NCI-H510A treated with DMSO at 0.1 percent for 48 hours (cell line): ENCODE data around the gene ALG2.

Experiments used
- DNase-seq: peaks from one replicate; lab custom pipeline; 2025; lab: John Stamatoyannopoulos, UW

Gene ALG2

DNA sequence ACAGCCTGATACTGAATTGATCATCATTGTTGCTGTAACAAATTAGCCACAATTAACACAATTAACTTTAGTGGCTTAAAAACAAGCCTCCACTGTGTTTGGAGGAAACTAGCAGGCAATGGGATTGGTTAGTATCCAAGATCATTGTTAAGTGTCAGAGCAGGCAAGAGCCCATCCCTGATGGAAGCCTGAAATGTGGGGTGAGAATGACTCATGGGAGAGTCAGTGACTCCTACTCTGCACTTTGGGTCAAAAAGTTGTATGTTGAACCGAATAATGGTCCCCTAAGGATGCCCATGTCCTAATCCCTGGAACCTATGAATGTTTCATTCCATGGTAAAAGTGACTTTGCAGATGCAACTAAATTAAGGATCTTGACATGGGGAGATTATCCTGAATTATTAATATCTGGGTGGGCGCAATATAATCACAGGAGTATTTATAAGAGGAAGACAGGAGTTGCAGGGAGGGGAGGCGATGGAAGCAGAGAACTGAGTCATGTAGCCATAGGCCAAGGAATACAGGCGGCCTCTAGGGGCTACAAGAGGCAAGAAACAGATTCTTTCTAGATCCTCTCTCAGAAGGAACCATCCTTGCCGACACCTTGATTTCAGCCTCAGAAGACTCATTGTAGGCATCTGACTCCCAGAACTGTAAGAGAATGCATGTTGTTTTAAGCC, 28.8 kb downstream of the ALG2 start:
- DNase-seq: no peak

DNA sequence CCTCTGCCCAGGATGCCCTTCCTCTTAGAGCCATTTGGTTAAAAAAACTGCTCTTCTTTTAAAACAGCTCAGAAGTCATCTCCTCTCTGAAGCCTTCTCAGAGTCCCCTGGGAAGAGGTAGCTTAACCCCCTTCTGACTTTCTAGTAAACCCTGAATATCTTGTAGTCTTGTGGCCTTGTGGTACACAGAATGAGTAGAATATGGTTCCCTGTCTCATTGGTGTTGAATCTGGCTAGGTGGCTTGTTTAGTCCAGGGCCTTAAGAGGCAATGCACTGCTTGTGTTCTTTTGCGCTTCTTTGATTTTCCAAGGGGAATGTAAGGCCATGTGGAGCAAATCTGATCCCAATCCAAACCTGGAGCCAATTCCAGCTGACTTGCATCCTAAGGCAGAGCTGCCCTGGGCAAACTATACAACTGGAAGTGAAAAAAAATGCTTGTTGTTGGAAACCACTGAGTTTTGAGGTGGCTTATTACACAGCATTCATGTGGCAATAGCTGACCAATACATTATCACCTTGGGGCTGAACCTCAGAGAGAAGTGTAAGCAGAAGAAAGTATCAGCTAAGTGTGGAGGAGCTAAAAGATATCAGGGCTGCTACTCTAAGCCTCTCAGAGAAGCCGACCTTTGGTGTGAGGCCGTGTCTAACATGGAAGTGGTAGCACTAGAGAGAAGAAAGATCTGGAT, 31.0 kb downstream of the ALG2 start:
- no peak for DNase-seq

DNA sequence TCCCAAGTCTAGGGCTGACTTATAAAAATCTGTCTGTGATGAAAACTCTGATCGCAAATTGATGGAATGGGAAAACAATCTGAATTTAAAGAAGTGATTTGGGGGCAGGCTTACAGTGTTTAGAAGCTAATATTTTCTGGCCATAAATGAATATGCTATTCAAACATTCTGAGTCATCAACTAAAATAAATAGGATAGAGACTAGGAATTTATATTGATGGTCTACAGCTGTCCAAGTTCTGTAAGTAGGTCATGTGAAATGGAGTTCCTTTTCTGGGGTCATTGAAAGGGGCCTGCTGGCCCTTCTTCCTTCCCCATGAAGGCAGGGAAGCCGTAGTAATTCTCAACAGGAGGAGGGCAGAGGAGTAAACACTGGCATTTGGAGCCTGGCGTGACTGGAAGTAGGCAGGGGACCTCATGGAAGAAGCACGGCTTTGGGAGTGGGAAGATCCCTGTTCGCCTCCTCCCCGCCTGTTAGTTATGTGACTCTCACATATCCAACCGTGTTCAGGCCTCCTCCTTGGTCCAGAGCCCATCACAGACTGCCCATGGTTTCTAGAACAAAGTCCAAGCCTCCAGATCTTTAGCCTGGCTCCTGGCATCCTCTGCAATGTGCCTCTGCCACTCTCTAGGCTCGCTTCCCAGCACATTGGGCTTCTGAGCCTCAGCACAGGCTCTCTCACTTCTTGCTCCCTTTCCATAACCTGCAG, 31.7 kb downstream of the ALG2 start:
- no peak for DNase-seq

DNA sequence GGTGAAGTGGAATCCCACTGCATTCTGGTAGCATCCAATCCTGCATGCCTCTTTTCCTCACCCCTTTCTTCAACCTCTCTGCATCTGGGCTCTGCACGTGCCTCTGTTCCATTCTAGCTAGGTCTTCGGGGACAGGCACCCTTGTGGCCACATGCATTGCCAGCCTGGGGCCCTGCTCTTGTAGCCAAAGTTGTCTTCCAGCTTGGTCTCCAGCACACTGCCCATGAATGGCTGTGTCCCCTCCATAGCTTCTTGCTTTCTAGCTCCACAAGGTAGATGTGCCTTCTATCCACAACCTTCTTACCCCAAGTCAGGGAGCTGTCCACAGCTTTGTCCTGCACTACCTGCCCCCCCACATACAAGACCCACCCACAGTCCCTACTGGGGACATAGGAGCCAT, 32.6 kb downstream of the ALG2 start:
- DNase-seq: no peak

DNA sequence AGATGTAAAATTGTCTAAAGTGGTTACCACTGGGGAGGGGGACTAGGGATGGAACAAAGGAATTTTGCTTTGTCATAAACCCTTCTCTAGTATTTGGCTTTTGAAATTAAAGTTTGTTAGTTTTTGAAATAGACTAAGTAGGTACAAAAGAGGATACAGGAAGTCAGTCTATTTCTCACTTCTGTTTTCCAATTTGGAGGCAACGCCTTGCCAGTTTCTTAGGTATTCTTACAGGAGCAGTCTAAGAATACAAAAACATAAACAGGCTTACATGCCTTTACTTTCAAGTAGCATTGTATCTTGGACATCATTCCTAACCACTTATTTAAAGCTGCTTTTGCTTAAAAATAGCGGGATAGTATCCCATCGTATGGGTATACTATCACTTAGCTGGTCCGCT, 34.4 kb downstream of the ALG2 start:
- DNase-seq: no peak

DNA sequence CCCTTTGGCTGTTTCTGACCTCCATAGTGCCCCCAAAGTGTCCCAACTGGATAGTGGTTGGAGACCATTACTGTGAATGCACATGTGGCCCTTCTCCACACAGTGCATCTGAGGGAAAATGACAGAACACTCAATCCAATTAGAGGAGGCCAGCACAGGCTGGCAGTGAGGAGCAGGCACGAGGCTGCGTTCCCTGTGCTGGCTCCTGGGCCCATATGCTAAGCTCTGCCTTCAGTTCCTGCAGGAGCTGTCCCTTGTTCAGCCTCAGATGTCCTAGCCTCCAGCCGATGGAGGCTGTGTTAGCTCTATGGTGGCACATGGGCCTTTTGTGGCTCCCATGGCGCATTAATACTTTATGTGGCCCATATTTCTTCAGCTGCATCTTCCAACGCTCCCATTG, 35.8 kb downstream of the ALG2 start:
- no peak for DNase-seq

DNA sequence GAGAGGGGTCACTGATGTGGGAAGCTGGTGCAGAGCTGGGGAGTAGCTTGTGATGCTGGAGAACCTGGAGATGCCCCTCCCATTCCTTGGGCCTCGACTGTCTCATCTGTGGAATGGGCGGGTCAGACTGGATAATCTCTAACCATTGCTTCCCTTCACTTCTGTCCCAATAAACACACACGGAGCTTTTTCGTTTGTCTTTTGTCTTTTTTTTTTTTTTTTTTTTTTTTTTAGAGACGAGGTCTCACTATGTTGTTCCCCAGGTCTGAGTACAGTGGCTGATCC, 36.5 kb downstream of the ALG2 start:
- DNase-seq: no peak

DNA sequence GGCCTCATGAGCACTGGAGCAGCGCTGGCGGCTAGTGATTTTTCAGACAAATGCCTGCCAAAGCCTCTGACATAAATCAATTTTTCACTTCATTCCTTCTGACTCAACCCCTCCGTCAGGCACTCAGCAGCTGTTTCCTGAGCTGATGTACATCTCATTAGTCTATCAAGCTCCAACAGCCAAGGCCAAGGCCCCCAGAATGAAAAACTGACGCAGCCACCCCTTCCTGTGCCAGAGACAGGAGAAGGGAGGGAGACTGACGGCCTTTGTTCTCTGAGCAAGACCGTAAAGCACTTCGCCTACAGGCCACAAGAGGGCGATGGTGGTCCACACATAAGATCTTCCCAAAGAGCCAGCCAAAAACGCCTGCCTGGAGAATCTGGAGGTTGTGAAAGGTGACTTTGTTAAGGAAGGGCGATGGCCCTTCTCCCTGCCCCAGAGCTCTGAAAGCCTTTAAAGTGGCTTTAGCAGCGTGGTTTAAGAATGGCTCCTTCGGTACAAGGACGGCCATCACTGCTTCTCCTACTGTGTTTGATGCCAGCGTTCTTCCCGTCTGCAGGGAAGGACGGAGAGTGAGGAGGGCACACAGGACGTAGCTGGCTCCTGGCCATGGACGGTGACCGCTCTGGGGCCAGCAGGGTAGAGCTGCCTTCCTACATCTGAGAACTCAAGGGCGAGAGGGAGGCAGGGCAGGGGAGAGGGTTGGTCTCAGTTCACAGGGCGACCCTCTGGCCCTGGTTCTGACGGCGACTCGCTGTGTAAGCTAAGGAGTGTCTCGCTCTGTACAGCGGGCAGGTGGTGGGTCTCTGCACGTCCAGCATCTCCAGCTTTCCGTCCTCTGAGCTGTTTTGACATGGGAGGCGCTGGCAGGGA, 37.0 kb downstream of the ALG2 start:
- peak; percentile 68 for DNase-seq

DNA sequence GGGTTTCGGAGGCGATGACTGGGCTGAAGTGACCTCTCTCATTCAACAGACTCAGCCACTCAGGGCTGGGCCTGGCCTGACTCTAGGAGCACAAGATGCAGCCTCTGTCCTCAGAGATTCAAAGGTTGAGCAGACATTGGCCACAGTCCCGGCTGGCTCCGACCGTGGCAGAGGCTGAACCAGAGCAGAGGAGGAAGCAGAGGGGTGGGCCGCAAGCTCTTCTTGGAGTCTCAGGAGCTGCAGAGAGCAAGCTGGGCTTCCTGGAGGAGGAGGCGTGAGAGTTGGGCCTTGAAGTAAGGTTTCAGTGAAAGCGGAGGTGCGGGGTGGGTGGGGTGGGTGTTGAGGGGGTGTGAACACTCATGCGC, 37.6 kb downstream of the ALG2 start:
- no peak for DNase-seq

DNA sequence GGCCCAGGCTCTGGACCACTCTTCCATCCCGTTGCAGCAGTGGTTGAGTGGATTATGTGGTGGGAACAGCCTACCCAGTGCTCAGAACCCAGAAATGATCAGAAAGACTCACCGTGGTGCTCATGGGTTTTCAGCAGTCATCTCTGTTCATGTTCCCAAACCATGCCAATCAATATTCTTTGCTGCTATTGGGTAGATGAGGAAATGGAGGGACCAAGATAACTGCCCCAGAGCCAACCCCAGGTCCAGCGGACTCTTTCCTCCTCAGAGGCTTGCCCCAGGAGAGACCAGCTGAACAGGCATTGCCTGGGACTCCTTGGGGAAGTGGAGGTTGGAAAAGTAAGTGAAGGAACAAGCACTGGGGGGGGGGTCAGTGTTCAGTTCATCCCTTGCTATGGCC, 38.1 kb downstream of the ALG2 start:
- no peak for DNase-seq

DNA sequence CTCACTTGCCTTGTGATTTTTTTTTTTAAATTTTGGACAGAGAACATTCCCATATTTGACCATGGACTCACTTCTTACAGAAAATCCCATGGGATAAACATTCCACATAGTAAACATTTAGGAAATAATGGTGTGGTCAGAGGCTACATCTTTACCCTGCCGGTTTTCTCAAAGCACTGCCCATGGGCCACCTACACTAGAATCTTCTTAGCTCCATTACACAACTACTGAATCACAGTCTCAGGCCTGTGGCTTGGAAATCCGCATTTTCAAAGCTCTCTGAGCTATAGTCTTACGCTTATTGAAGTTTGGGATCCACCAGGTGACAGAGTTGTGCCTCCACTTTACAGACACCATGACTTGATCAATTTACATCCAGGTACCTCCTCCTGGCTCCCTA, 39.4 kb downstream of the ALG2 start:
- DNase-seq: no peak

DNA sequence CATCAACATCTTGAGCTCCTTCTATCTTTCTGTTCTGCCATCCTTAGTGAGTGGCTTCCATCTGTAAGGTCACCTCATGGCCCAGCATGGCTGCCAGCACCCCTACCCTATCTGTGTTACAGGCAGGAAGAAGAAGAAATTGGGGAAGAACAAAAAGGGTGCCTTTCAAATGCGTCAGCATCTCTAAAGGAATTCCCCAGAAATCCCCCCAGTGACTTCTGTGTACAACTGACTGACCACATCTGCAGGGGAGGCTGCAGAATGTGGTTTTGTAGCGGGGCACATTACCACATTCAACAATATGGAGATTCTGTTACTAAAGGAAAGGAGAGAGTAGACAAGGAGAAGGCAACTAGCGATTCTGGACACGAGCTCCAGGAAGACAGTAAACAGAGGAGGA, 40.1 kb downstream of the ALG2 start:
- DNase-seq: no peak

DNA sequence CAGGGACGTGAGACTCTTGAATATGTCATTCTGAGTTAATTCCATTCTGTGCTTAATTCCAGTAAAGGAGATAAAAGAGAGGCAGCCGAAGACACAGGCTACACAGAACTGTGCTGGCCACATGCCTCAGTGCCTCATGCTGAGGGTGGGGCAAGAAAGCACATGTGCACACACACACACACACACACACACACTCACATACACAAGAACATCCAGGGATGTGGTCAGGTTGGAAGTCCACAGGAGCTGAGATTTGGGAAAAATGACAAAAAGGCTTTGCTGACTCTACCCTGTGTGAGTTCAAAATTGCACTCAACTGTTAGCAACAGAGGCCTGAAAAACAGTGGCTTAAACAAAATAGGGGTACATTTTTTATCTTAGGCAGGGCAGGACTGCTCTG, 40.5 kb downstream of the ALG2 start:
- no peak for DNase-seq

DNA sequence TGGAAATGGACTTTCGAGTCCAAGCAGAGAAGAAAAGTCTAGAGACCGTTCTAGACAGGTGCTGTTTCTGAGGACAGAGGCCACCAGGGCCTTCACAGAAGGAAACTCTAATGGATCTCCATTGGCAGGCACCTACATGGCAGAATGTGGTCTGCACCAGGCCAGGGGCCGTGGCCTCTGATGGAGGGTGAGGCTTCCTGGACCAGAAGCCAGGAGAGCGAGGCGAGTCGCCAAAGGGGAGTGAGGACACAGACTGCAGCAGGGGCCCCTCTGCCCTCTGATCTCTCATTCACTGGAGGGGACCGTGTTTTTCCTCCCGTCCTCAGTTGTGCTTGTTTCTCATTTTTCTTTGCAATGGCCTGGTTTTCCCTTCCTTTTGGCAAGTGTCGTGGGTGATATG, 41.1 kb downstream of the ALG2 start:
- no peak for DNase-seq

DNA sequence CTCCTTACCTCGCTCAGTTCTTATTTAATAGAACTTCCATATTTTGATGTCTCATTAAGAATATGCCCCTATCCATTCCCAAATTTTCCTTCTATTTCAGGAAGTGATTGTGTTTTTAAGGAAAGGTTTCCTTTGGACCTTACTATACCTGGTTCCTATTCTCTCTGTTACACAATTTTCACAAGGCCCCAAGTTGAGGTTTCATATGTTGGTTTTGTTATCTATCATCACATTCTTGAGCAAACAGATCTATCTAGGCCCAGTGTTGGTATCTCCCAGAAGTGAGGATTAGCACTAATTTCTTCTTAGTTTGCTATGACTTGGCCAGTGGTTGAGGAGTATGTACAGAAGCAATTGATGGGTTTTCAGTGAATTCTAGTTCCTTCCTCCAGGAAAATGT, 41.5 kb downstream of the ALG2 start:
- no peak for DNase-seq

DNA sequence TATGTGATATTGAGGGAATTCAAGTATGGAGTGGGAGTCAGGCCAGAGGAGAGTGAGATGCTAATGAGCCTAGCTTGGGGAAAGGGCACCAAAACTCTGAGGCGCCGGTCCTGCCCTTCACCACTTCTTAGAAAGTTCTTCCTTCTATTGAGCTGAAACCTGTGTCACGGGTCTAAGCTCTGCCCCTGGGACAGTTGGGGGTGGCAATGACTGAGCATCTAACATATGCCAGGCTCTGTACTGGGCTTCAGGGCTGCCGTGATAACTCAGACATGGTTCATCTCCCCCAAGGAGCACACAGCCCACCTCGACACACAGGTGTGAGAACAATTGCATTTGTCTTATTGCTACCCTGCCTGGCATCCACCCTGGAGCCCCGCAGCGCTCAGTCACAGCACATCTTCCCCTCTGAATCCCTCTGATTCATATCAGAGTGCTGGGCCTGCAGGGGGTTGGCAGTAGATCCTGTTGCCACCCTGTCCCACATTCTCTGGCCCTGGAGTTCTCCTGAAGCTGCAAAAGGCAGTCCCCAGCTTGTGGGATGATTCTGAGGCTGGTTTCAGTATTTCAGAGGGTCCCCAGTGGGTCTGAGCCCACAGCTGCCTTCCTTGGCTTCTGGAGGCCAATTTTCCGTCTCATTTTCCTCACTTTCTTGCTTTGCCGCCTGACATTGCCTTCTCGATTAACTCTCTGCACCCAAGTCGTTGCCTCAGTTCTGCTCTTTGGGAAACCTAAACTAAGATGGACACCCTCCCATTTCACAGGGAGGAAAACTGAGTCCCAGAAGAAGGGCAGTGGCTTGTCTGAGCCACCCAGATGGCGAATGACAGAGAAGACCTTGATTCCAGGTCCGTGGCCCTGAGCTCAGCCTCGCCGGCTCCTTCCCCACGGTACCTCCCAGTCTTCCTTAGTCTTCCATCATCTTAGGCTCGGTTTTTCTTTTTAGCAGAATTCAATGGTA, 42.5 kb downstream of the ALG2 start:
- DNase-seq: no peak

DNA sequence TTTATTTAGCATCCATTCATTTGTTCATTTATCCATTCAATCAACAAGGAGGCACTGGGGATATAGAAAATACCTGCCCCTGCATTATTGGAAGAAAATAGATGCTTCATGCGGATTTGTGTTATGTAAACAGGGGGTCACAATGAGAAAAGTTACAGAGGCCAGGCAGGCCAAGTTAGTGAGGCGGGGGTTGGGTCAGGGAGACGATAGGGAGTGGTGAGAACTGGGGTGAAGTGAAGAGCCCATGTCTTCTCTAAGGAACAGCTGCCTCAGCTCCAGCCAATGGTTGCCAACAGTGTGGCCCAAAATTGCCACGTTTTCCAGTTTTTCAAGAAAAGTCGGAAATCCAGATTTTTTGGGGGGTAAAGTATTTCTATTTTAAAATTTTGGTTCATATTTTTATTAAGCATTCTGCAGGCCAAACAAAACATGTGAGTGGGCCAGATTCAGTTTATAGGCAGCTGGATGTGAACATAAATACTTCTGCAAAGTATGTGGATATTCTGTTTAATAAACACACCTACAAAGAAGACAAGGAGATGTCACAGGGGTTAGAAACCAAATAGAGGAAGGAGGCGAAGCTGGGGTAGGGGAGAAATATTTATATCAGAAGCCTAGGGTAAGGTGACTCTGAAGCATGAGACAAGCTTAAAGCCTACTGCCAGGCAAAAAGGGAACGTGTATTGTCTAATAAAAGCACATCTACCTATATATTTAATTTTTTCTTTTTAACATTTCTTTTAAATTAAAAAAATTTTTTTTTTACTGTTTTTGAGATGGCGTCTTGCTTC, 44.0 kb downstream of the ALG2 start:
- DNase-seq: no peak

DNA sequence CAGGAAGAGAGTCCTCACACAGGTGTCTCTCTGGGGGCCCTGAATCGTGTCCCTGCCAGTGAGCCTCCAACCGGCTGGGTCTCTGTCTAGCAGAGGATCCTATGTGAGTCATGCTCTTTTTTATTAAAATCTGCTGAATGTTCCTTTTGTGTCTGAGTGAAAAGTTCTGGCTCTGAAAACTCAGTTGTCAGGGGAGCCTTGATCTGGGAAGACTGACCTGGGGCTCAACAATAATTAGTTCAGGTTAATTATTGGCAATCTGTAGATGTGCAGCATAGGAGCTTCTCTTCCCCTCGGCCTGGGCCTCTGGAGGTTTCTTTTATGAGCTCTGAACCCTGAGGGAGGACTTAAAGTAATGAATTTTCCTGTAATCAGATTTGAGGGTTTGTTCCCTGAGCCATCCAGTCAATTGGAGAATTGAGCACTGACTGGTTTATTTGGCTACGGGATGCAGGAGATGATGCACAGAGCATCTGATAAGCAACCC, 45.2 kb downstream of the ALG2 start:
- DNase-seq: no peak

DNA sequence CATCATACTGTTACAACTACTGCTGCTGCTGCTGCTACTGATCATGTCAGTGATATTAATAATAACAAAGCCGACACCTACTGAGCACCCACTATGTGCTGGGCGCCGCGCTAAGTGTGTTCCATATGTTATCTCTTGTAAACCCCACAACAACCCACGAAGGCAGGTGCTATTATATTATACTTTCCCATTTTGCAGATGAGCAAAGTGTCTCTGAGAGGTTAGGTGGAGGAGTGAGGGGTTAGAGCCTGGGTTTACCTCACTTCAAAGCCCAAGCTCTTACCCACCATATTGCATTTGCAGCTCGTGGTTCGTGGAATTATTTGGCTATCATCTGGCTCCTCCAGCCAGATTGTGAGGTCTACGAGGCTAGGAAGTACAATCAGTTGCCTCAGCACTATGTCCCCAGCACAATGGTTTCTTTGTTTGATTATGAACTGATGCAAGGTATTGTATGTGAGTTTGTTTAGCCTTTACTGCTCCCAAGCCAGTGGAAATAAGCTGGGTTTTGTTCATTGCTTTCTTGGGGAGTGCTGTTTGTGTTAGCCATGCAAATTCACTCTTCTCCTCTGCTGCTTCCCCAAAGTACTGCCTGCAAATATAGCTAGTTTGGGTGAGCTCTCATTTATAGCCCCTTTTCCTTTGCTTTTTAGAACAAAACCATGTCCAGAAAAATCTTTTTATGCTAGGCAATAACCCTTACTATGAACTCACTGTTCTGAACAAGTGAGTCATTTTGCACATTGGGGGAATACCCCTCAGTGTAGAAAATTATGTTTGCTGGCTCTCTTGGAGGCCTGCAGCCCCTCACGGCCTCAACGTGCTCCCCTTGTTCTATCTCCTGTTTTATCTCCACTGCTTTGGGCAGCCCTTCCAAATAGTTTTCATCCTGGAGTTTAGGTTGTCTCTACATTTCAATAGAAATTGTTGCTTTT, 47.9 kb downstream of the ALG2 start:
- peak; percentile 34 for DNase-seq
